ENCODE measurements around the gene CRYBA1. TPM values are rescaled to one million over a fixed set of nuclear protein-coding genes. Genes with fewer than 3 reads are reported as not detected.
"Not testable (repeated sequence)": the region's sequence is repeated elsewhere in the genome, so short reads cannot be mapped to it uniquely, and the experiment has no call there.

Gene CRYBA1
- total RNA-seq, 1 donor from 2014 or later = not detected

- no peak for TF ChIP-seq CTCF (IDR thresholded peaks at IDR 0.05; ENCODE audit: unreplicated experiment)
- peaks cover 2% of the 10 kb centered on the region for H3K27me3 Mint-ChIP-seq (ENCODE audit: unreplicated experiment)
- no peaks in the 10 kb centered on the region for H3K36me3 Mint-ChIP-seq (ENCODE audit: low read depth, unreplicated experiment)
- peaks cover 7% of the 10 kb centered on the region for H3K4me1 Mint-ChIP-seq (ENCODE audit: unreplicated experiment)
- H3K9me3 Mint-ChIP-seq (ENCODE audit: unreplicated experiment) = no peaks in the 10 kb centered on the region
- no peak for DNase-seq (ENCODE audit: low spot score)
- H3K4me3 Mint-ChIP-seq (ENCODE audit: unreplicated experiment) = no peak overlapping the region
- H3K27ac Mint-ChIP-seq (ENCODE audit: unreplicated experiment) = no peak overlapping the region
Observed at GRCh38 chr17:29215174-29215573, 31.5 kb upstream of the CRYBA1 start.

- H3K4me1 Mint-ChIP-seq (ENCODE audit: unreplicated experiment) = peaks cover 7% of the 10 kb centered on the region
- no peak for DNase-seq (ENCODE audit: low spot score)
- TF ChIP-seq CTCF (IDR thresholded peaks at IDR 0.05; ENCODE audit: unreplicated experiment) = no peak
- H3K4me3 Mint-ChIP-seq (ENCODE audit: unreplicated experiment) = no peak overlapping the region
- H3K9me3 Mint-ChIP-seq (ENCODE audit: unreplicated experiment) = no peaks in the 10 kb centered on the region
- peaks cover 2% of the 10 kb centered on the region for H3K27me3 Mint-ChIP-seq (ENCODE audit: unreplicated experiment)
- H3K36me3 Mint-ChIP-seq (ENCODE audit: low read depth, unreplicated experiment) = no peaks in the 10 kb centered on the region
- no peak overlapping the region for H3K27ac Mint-ChIP-seq (ENCODE audit: unreplicated experiment)
Observed at GRCh38 chr17:29215717-29216116, 30.9 kb upstream of the CRYBA1 start.

GRCh38 chr17:29216181-29216580, 30.5 kb upstream of the CRYBA1 start:
- H3K4me3 Mint-ChIP-seq (ENCODE audit: unreplicated experiment) = no peak overlapping the region
- no peak overlapping the region for H3K27ac Mint-ChIP-seq (ENCODE audit: unreplicated experiment)
- no peak for TF ChIP-seq CTCF (IDR thresholded peaks at IDR 0.05; ENCODE audit: unreplicated experiment)
- no peaks in the 10 kb centered on the region for H3K36me3 Mint-ChIP-seq (ENCODE audit: low read depth, unreplicated experiment)
- no peaks in the 10 kb centered on the region for H3K9me3 Mint-ChIP-seq (ENCODE audit: unreplicated experiment)
- H3K27me3 Mint-ChIP-seq (ENCODE audit: unreplicated experiment) = peaks cover 2% of the 10 kb centered on the region
- peaks cover 7% of the 10 kb centered on the region for H3K4me1 Mint-ChIP-seq (ENCODE audit: unreplicated experiment)
- DNase-seq (ENCODE audit: low spot score) = no peak

- Mint-ChIP-seq H3K27ac (ENCODE audit: unreplicated experiment) (no peak overlapping the region), H3K9me3 (ENCODE audit: unreplicated experiment) (no peaks in the 10 kb centered on the region), H3K4me3 (ENCODE audit: unreplicated experiment) (no peak overlapping the region), H3K4me1 (ENCODE audit: unreplicated experiment) (peaks cover 7% of the 10 kb centered on the region), H3K36me3 (ENCODE audit: low read depth, unreplicated experiment) (no peaks in the 10 kb centered on the region), H3K27me3 (ENCODE audit: unreplicated experiment) (peaks cover 2% of the 10 kb centered on the region)
- DNase-seq (ENCODE audit: low spot score) = no peak
- TF ChIP-seq CTCF (IDR thresholded peaks at IDR 0.05; ENCODE audit: unreplicated experiment) = no peak
Observed at GRCh38 chr17:29216856-29217255, 29.8 kb upstream of the CRYBA1 start.

- Mint-ChIP-seq H3K27me3 (ENCODE audit: unreplicated experiment) (peaks cover 2% of the 10 kb centered on the region), H3K4me3 (ENCODE audit: unreplicated experiment) (no peak overlapping the region), H3K9me3 (ENCODE audit: unreplicated experiment) (no peaks in the 10 kb centered on the region), H3K27ac (ENCODE audit: unreplicated experiment) (no peak overlapping the region), H3K36me3 (ENCODE audit: low read depth, unreplicated experiment) (no peaks in the 10 kb centered on the region), H3K4me1 (ENCODE audit: unreplicated experiment) (peaks cover 3% of the 10 kb centered on the region)
- peak; percentile 87 for DNase-seq (ENCODE audit: low spot score)
- TF ChIP-seq CTCF (IDR thresholded peaks at IDR 0.05; ENCODE audit: unreplicated experiment) = peak; percentile 88
Observed at GRCh38 chr17:29219378-29220047, 27.1 kb upstream of the CRYBA1 start.

GRCh38 chr17:29221338-29221737, 25.3 kb upstream of the CRYBA1 start:
- H3K27ac Mint-ChIP-seq (ENCODE audit: unreplicated experiment); H3K4me1 Mint-ChIP-seq (ENCODE audit: unreplicated experiment); H3K4me3 Mint-ChIP-seq (ENCODE audit: unreplicated experiment); DNase-seq (ENCODE audit: low spot score); H3K36me3 Mint-ChIP-seq (ENCODE audit: low read depth, unreplicated experiment); H3K9me3 Mint-ChIP-seq (ENCODE audit: unreplicated experiment); H3K27me3 Mint-ChIP-seq (ENCODE audit: unreplicated experiment): not testable (repeated sequence)

All from endothelial cell (in vitro differentiated cells).